Fibroblast of lung (primary cell): Measurements from ENCODE around the gene LRP8.

ENCODE experiments used
- CTCF ChIP-seq, 2 donors: IDR thresholded peaks in 1 of 2; conservative IDR thresholded peaks in 1 of 2; 1 replicate in 1 of 2; 2 replicates in 1 of 2; pipeline ENCODE4 v1.5.1; 2011 to 2012; ENCODE audit warnings: low read length in 2 of 2, control low read depth in 1 of 2, inconsistent platforms in 1 of 2, low read depth in 1 of 2, mild to moderate bottlenecking in 1 of 2
- EZH2 ChIP-seq: IDR thresholded peaks from 2 replicates; pipeline ENCODE4 v1.5.1; 2012; ENCODE audit warnings: low read length, control low read depth, mild to moderate bottlenecking; ENCODE audit errors: missing control alignments

- TF ChIP-seq CTCF (conservative IDR thresholded peaks at IDR 0.05 in 1 of 2, IDR thresholded peaks at IDR 0.05 in 1 of 2; ENCODE audit: low read depth in 1 of 2, low read length in 2 of 2): no peak
- TF ChIP-seq EZH2: no peak
Measured at GRCh38 chr1:53220962-53221286, 106.9 kb downstream of the LRP8 start.
